ENCODE measurements around the gene HNRNPL.

The HNRNPL gene

DNA sequence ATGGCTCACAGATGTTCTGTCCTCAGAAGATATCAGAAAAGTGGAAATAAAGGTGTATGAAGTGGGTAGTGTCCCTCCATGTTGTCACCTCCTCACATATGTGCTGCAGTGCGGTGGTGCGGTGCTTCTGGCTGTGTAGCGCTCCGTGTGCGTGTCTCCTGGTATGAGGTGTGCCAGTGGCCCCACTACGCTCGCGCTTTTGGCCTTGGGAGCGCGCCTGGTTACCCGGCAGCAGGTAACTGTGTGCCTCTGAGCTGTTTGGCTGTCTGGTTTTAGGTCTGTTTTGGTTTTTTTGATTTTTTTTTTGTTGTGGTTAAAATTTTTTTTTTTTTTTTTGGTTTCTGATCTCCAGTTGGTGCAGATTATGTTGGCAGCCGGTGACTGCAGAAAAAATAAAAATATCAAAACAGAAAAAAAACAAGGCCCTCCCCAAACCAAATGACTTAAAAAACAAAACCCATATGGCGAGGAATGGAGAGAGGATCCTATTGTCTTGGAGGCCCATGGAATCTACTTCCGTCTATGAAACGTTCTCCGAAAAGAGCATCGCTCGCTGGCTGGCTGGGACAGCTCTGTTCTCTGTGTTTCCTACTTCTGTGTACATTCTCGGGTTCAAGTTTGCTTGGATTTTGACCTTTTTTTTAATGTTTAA is 7.9 kb downstream of the HNRNPL start:
- H3K4me3 ChIP-seq (ENCODE audit: low read depth, low read length), result no peak overlapping the region
- TF ChIP-seq, protein P1, sequence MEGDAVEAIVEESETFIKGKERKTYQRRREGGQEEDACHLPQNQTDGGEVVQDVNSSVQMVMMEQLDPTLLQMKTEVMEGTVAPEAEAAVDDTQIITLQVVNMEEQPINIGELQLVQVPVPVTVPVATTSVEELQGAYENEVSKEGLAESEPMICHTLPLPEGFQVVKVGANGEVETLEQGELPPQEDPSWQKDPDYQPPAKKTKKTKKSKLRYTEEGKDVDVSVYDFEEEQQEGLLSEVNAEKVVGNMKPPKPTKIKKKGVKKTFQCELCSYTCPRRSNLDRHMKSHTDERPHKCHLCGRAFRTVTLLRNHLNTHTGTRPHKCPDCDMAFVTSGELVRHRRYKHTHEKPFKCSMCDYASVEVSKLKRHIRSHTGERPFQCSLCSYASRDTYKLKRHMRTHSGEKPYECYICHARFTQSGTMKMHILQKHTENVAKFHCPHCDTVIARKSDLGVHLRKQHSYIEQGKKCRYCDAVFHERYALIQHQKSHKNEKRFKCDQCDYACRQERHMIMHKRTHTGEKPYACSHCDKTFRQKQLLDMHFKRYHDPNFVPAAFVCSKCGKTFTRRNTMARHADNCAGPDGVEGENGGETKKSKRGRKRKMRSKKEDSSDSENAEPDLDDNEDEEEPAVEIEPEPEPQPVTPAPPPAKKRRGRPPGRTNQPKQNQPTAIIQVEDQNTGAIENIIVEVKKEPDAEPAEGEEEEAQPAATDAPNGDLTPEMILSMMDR (IDR thresholded peaks at IDR 0.05; ENCODE audit: control insufficient read depth, extremely low read depth, insufficient read depth), result no peak
- DNase-seq (ENCODE audit: low read depth), result no peak

DNA sequence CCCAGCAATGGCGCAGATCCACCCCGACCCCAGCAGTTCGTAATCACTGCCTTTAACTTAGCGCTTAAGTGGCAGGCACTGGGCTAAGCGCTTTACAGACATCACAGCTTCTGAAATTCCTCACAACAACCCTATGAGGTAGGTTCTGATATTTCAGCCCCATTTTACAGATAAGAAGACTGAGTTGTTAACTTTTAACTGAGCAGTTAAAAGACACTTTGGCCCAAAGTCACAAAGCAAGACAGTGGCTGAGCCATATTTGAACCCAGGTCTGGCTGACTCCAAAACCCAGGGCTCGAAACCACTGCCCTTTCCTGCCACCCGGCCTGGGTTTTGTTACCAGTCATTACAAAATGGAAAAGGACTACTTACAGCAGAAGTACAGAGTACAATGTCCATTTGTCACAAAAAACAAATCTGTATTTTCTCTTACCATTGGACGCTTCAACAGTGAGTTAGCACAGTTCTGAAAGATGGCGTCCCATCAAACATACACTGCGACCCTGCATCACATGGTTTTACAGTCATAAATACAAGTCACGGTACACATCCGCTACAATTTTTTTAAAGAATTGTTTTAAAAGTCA is 8.5 kb downstream of the HNRNPL start:
- H3K4me3 ChIP-seq (ENCODE audit: low read depth, low read length), result no peak overlapping the region
- TF ChIP-seq, protein P1 (IDR thresholded peaks at IDR 0.05; ENCODE audit: control insufficient read depth, extremely low read depth, insufficient read depth), result no peak
- DNase-seq (ENCODE audit: low read depth), result no peak

DNA sequence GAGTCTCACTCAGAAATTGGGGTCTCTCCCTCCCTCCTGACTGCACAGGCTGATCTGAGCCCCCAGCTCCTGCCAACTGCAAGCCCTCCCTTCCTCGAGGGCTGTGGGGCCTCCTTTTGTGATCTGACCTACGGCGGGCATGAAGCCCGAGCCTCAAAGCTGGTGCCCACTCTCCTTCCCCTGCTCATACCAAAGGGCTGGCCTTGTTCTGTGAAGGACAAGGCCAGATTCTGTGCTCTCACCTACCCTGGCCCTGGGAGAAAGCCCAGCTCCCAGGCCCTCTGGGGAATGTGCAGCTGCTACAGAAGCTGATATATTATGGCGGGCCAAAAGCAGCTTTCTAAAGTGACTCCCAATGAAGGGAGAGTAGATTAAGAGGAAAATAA is 9.2 kb downstream of the HNRNPL start:
- no peak overlapping the region for H3K4me3 ChIP-seq (ENCODE audit: low read depth, low read length)
- TF ChIP-seq, protein P1 (IDR thresholded peaks at IDR 0.05; ENCODE audit: control insufficient read depth, extremely low read depth, insufficient read depth), result no peak
- DNase-seq (ENCODE audit: low read depth), result no peak

DNA sequence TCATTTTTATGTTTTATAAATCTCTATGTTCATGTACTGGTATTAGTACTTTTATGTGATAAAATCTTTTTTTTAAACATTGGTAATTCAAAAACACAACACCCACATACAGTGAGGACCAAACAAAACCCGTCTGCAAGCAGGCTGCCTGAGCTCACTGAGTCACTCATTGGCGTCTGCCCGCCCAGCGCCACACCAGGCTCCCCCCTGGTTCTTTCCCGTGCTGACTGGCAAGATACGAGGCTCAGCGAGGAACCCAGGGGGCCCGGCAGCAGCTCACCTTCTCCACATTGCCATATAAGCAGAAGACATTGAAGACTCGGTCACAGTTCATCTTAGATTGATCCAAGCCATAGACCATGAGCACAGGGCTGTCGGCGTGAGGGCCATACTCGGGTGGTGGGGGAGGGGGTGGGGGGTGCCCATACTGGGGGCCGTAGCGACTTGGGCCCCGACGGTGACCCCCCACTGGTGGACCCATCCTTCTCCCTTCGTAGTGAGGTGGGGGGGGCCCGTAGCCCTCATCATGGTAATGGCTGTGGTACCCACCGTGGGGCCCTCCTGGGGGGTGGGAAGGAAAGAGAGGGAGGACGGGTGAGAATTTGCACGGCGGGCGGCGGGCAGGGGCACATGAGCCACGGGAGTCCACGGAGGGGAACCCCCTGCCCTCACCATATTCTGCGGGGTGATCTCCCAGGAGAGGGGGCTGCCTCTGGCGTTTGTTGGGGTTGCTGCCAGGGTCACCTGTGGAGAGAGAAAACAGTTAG is 9.8 kb downstream of the HNRNPL start:
- no peak overlapping the region for H3K4me3 ChIP-seq (ENCODE audit: low read depth, low read length)
- TF ChIP-seq, protein P1 (IDR thresholded peaks at IDR 0.05; ENCODE audit: control insufficient read depth, extremely low read depth, insufficient read depth), result no peak
- DNase-seq (ENCODE audit: low read depth), result no peak

DNA sequence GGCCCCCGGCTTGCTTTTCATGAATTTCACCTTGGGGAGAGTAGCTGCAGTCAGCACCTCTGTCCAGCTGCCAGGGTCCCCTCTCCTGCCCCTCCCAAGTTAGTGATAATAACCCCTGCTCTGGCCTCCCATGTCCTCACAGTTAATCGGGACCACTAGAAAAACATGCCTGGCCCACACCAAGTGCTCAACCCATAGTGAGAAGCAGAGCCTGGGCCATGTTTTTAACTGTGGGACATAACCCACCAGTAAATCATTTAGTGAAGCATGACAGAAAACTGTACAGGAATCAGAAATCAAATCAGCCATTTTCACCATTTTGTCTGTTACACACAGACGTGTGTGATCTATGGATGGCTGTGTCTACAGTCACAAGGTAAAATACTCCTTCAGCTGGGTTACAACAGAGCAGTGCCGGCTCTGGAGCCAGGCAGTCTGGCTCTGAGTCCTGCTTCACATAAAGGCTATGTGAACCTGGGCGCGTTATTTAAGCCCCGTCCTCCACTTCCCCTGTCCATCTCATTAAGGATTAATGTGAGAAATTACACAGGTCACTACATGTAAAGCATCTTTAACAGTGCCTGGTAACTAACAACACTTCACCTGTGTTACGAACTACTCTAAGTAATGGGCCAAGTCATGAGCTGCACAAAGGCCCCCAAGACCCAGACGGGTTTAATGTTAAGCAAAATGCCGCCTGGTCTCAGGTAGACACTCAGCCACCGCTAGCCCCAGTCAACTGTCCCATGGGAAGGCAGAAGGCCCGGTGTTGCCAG is 10.6 kb downstream of the HNRNPL start:
- TF ChIP-seq, protein P1 (IDR thresholded peaks at IDR 0.05; ENCODE audit: control insufficient read depth, extremely low read depth, insufficient read depth), result no peak

DNA sequence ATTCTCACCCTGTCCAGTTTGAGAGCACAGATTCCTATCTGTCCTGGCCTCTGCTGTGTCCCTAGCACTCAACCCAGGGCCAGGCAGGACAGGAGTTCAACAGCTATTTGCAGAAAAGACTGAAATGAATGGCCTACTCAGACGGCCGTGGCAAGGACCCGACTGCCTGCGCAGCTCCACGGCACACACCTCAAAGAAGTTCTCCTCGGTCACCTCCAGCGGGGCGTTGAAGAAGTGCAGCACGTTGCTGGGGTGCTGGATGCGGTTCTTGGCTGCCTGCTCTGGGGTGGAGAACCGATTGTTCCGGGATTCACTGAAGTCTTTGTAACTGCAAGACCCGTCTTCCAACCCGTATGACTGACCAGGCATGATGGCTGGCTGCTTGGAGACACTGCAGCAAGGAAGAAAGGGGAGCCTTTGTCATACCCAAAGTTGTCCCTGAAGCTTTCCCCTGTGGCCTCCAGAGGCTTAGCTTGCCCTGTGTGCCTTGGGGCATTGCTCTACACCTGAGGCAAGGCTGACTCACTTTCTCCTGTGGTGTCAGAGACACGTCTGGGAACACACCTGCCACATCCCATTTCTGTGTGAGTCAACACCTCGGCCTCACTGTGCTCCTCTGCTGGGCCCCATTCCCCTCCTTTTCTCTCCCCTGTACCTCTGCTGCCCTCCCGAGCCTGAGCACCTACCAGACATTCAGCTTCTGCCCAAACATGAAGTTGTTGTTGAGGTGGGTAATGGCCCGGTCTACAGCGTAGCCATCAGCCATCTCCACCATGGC is 11.4 kb downstream of the HNRNPL start:
- DNase-seq (ENCODE audit: low read depth), result no peak
- TF ChIP-seq, protein P1 (IDR thresholded peaks at IDR 0.05; ENCODE audit: control insufficient read depth, extremely low read depth, insufficient read depth), result peak; percentile 25; the same call in 1 of the 2 replicates
- no peak overlapping the region for H3K4me3 ChIP-seq (ENCODE audit: low read depth, low read length)

More for the DNA sequence above, 10.6 kb downstream of the HNRNPL start:
- no peak overlapping the region for H3K4me3 ChIP-seq (ENCODE audit: low read depth, low read length)
- no peak for DNase-seq (ENCODE audit: low read depth)

Measured in LNCaP clone FGC (cell line).